Urinary bladder (tissue), 4 donors: ENCODE results near the gene USB1. TPM values are rescaled to one million over a fixed set of nuclear protein-coding genes. Genes with fewer than 3 reads are reported as not detected.

Experiments used
- DNase-seq: peaks from one replicate; pipeline ENCODE4 v3.0.0-alpha.2; 2015; ENCODE audit errors: extremely low spot score
- H3K27ac ChIP-seq: one replicate; pipeline ENCODE4 v1.5.1; 2013; ENCODE audit warnings: low read depth, mild to moderate bottlenecking, moderate library complexity
- H3K36me3 ChIP-seq: one replicate; pipeline ENCODE4 v1.6.1; 2013; ENCODE audit warnings: mild to moderate bottlenecking, moderate library complexity; ENCODE audit not compliant: insufficient read depth
- H3K4me1 ChIP-seq: one replicate; pipeline ENCODE4 v1.6.1; 2013; ENCODE audit warnings: mild to moderate bottlenecking, moderate library complexity; ENCODE audit not compliant: insufficient read depth
- H3K4me3 ChIP-seq: one replicate; pipeline ENCODE4 v1.5.1; 2013; ENCODE audit warnings: low read depth, low read length
- WGBS: extraction: QIAGEN DNeasy Blood & Tissue Kit; methylation state at CpG from one replicate; pipeline ENCODE4 v1.1.7; 2013; 5-methylcytosine and 5-hydroxymethylcytosine counted together
- polyA plus RNA-seq: library from polyadenylated mRNA; stranded (reverse); fragments of 200-250 nt; gene quantifications from one replicate; pipeline ENCODE4 v1.2.3, GENCODE V29; 2013
- total RNA-seq: library from RNA; depleted of rRNA; stranded (reverse); fragments of >200 nt; gene quantifications from one replicate; pipeline ENCODE4 v1.2.3, GENCODE V29; 2014
- donor health status: healthy with polysubstance abuse.
- donor health status: healthy.

USB1 gene
- total and polyA plus RNA-seq, 2 donors, result 7.6 to 55.3 TPM

DNA sequence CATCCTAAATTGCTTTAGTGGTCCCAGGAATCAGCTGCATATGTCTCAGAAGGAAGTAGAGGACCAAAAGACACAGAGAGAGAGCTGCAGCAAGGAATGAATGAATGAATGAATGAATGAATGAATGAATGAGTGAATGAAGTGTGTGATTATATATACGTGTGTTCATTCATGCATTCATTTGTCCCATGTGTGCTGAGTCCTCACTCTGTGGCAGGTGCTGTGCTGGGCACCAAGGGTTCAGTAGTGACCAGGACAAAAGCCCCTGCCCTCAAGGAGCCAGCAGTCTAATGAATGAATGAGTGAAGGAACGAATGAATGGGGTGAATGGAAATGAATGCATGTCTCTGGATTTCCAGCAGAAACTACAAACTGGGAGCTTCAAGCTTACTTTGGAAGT, 39.7 kb upstream of the USB1 start:
- WGBS, result 62% methylated on average over 2 of the region's 2 CpGs
- no peak for DNase-seq
- H3K4me1 ChIP-seq, result no peaks in the 10 kb centered on the region
- H3K4me3 ChIP-seq, result no peak overlapping the region
- H3K27ac ChIP-seq, result no peak overlapping the region
- H3K36me3 ChIP-seq, result no peaks in the 10 kb centered on the region

DNA sequence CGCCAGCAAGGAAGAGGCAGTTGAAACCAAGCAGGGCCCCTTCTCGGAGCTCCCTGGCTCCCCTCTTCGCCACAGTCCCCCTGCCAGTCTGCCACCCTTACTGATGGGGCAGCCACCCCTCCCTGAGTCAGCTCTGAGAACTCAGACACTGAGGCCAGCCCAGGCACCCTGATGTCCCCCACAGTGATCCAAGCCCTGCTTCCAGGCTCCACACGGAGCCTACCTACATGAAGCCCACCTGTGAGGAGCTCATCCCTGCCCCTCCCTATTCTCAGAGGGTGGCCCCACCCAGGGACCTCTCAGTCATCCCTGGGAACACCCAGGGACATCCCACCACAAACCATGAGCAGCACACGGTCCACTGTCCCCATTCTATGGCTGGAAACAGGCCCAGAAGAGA, 39.2 kb upstream of the USB1 start:
- Histone ChIP-seq H3K4me3 (no peak overlapping the region), H3K27ac (no peak overlapping the region), H3K36me3 (no peaks in the 10 kb centered on the region), H3K4me1 (no peaks in the 10 kb centered on the region)
- 66% methylated on average over 5 of the region's 5 CpGs for WGBS
- DNase-seq, result no peak

DNA sequence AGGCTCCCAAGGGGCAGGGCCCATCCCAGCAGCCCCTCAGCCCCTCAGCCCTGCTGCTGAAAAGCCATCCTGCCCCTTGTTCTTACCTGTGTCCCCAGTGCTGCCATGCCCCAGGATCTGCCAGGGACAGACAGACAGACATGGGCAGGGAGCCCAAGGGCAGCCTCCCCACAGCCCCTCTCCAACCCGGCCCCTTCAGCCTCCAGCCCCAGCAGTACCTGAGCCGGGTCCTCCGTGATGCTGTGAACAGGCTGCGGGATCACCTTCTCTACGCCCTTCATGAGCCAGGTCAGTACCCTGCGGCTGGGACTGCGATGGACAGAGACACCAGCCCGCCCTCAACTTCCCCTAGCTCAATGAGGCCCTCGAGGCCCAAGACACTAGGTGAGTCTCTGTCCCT, 38.5 kb upstream of the USB1 start:
- Histone ChIP-seq H3K4me3 (no peak overlapping the region), H3K36me3 (no peaks in the 10 kb centered on the region), H3K4me1 (no peaks in the 10 kb centered on the region), H3K27ac (no peak overlapping the region)
- WGBS, result 84% methylated on average over 9 of the region's 9 CpGs
- no peak for DNase-seq

DNA sequence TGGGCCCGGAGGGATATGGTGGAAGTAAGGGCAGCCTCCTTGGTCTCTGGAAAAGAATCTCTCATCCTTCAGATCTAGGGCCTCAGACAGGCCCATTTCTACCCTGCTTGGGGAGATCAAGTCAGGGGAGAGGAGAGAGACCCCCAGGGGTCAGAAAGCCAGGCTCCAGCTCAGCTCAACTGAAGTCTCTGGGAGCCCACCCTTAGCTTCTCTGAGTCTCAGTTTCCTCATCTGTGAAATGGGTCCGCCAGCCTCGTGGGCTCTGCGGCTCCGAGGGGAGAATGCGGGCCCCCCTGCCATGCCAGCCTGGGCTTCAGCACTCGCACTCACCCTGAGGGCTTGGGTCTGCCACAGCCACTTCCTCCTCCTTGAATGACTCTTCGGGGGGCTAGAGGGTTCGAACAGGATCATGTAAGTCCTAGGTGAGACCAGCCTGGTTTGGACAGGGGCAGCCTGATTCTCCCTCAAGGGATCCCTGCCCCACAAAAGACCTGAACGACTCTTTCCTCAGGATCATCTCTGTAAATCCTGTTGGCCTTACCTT, 37.0 kb upstream of the USB1 start:
- H3K27ac ChIP-seq, result no peak overlapping the region
- H3K4me3 ChIP-seq, result no peak overlapping the region
- DNase-seq, result no peak
- H3K36me3 ChIP-seq, result no peaks in the 10 kb centered on the region
- WGBS, result 82% methylated on average over 10 of the region's 10 CpGs
- H3K4me1 ChIP-seq, result no peaks in the 10 kb centered on the region

DNA sequence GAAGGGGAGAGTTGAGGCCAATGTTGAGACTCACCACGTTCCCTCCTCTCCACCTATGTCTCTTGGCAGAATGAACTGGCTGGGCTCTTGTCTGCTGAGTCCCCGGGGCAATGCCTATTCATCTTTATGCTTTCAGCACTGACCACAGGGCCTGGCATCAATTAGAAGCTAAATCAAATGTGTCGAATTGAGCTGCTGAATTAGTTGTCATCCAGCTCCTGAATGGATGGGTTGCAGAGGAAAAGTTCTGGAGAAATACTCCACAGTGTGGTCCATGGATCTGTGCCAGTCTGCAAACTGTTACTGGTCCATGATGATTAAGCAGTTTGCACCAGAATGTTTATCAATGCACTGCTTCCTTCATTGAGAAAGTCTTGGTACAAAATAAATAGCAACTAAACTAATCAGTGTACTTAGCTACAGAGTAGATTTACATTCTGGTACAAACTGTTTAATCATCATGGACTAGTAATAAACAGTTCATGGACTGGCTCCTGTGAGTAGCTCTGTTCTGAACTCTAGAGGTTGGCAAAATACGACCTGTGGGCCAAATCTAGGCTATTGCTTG, 34.9 kb upstream of the USB1 start:
- no peaks in the 10 kb centered on the region for H3K4me1 ChIP-seq
- H3K4me3 ChIP-seq, result no peak overlapping the region
- WGBS, result 49% methylated on average over 4 of the region's 4 CpGs
- DNase-seq, result no peak
- H3K36me3 ChIP-seq, result no peaks in the 10 kb centered on the region
- H3K27ac ChIP-seq, result no peak overlapping the region

DNA sequence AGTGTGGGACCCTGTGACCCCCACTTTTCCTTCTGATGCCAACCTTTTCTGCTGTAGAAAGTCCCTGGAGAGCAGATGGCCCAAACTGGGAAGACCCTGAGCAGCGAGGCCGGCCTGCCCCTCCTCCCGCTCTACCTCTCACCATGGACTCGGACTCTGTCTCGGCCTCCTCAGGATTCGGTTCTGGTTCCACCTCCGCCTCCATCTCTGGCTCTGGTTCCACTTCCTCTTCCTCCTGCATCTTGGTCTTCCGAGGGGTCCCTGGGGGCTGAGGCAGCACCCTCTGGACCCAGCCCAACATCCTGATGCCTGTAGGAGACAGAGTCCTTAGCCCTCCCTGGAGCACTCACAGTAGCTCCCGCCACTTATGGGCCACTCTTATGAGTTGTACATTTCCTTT, 34.2 kb upstream of the USB1 start:
- DNase-seq, result no peak
- Histone ChIP-seq H3K4me1 (no peaks in the 10 kb centered on the region), H3K27ac (no peak overlapping the region), H3K4me3 (no peak overlapping the region), H3K36me3 (no peaks in the 10 kb centered on the region)
- WGBS, result 86% methylated on average over 9 of the region's 9 CpGs

DNA sequence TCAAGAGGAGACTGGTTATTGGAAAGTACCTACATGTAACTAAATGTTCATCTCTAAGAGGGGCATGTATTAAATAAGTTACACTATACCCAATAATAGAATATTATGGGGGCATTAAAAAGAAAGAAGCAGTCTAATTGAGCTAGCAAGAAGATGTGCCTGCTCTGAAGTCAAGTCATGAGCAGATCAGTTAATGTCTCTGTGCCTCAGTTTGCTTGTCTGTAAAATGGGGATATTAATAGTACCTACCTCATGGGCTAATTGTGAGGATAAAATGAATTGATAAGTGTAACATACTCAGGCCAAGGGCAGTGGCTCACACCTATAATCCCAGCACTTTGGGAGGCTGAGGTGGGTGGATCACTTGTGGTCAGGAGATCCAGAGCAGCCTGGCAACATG, 33.3 kb upstream of the USB1 start:
- Histone ChIP-seq H3K4me3 (no peak overlapping the region), H3K27ac (no peak overlapping the region), H3K36me3 (no peaks in the 10 kb centered on the region), H3K4me1 (no peaks in the 10 kb centered on the region)
- DNase-seq, result no peak

DNA sequence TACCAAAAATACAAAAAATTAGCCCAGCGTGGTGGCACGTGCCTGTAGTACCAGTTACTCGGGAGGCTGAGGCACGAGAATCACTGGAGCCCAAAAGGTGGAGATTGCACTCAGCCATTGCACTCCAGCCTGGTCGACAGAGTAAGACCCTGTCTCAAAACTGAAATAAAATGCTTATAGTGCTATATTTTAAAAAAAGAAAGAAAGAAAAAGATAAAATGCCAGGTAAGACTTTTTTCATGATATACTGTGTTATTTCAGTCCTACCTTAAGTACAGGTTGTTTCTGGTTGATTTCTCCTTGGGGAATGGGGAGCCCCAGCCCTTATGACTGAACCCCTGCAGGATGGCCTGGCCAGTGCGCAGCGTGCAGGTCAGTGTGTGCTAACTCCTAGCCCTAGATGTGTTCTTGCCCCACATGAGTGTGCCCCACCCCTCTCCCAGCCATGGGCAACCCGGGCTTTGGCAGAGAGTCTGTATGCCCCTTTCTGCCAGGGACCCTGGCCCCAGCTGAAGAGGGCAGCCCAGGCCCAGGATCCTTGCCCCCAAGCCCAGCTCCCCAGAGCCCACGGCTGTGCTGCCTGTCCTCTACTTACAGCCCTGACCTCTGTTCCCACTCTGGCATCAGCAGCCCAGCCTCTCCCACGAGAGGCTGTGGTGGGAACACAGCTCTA, 31.6 kb upstream of the USB1 start:
- Histone ChIP-seq H3K27ac (no peak overlapping the region), H3K4me1 (no peaks in the 10 kb centered on the region), H3K36me3 (no peaks in the 10 kb centered on the region), H3K4me3 (no peak overlapping the region)
- 77% methylated on average over 10 of the region's 10 CpGs for WGBS
- no peak for DNase-seq

DNA sequence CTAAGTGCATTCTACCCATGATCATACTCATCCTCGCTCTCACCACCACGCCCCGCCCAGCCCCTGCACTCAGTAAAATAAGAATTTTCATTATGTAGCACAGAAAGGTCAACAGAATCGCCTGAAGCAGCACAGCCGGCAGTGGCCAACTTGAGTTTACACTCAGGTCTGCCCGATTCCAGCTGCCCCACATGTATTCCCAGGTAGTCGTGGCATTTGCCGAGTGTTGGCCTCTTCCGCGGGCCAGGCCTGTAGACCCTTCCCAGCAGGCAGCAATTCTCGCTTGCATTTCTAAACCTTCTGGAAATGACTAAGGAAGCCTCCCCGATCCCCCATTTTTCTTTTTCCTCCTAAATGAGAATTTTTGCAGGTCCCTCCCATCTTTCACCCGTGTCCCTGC, 30.9 kb upstream of the USB1 start:
- Histone ChIP-seq H3K4me1 (no peaks in the 10 kb centered on the region), H3K27ac (no peak overlapping the region), H3K4me3 (no peak overlapping the region), H3K36me3 (no peaks in the 10 kb centered on the region)
- no peak for DNase-seq
- 75% methylated on average over 13 of the region's 13 CpGs for WGBS

DNA sequence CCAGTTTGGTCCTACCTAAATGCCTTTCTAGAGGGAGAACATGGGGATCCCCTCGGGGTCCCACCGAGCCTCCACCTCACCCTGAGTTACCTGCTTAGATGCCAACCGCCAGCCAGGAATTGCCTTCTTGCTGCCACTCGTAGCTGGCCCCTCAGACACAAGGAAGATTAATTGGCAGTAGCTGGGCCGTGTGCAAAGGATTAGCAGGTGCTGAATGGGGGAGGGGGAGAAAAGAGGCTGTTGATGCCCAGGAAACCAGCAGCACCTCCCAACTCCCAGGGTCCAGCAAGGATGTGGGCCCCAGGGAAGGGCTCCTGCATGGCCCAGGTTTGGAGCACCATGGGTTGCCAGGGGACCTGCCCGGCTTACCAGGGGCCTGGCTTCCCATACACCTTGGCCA, 30.2 kb upstream of the USB1 start, which contains the start of gene CNGB1:
TSS of gene CNGB1 (minus strand) at position 159 of the 400 bp plus-strand sequence. CDS start 3,842 bp downstream, outside the sequence.
- no peak for DNase-seq

DNA sequence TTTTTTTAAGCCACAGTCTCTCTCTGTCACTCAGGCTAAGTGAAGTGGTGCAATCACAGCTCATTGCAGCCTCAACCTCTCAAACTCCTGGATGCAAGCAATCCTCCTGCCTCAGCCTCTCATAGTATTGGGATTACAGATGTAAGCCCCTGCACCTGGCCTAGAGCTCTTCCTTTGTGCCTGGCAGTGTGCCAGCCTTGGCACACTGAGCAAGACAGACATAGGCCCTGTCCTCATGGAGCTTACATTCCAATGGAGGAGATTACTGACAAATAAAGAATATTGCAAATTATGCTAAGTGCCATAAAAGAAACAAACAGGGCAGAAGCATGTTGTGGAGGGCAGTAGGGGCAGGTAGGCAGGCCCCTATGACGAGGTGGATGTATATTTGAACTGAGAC, 29.4 kb upstream of the USB1 start:
- H3K4me1 ChIP-seq, result no peaks in the 10 kb centered on the region
- no peak overlapping the region for H3K4me3 ChIP-seq
- no peak overlapping the region for H3K27ac ChIP-seq
- DNase-seq, result no peak
- WGBS, result 87% methylated on average over 1 of the region's 1 CpG
- no peaks in the 10 kb centered on the region for H3K36me3 ChIP-seq

More for the DNA sequence above, 30.2 kb upstream of the USB1 start, which contains the start of gene CNGB1:
- Histone ChIP-seq H3K4me3 (no peak within 1 kb of the TSS), H3K4me1 (no peaks in the 10 kb centered on the region), H3K27ac (no peak within 1 kb of the TSS), H3K36me3 (no peaks in the 10 kb centered on the region)
- WGBS, result 75% methylated on average over 6 of the region's 6 CpGs

DNA sequence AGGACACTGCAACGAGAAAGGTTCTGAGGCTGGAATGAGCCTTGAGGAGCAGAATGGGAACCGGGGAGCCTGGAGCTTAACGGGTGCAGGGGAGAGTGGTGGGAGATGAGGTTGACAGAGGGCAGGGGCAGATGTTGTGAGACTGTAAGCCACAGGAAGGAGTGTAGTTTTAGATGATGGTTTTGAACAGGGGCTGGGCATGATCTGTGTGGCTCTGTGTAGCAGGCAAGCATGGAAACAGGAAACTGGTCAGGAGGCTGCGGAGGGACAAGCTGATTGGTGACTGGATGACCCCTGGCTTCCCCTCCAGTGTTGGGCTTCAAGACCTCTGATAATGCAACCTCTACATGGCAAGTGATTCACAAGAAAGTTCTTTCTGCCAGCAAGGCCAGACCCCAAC, 28.9 kb upstream of the USB1 start:
- Histone ChIP-seq H3K36me3 (no peaks in the 10 kb centered on the region), H3K4me1 (no peaks in the 10 kb centered on the region), H3K27ac (no peak overlapping the region), H3K4me3 (no peak overlapping the region)
- no peak for DNase-seq
- 84% methylated on average over 4 of the region's 4 CpGs for WGBS

DNA sequence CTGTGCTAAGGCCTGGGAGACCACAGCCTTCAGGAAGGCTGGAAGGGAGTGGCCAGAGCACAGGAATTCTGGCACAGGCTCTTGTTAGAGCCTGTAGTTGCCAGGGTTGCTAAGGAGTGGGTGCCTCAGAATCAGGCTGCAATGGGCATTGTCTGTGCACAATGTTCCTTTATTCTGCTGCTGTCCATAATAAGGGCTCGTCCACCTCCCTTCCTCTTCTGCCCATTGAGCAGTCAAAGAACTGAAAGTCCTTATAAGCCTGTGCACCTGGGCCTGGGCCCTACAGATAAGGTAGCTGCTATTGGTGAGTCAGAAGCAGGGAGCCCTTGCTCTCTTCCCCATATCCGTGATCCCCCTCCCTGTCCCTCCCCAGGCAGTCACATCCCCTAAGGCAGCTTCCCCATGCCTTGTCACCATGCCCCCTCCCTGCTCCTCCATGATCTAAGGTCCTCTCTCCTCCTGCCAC, 24.8 kb upstream of the USB1 start:
- no peak for DNase-seq
- WGBS, result 41% methylated on average over 2 of the region's 2 CpGs
- H3K27ac ChIP-seq, result no peak overlapping the region
- no peak overlapping the region for H3K4me3 ChIP-seq
- no peaks in the 10 kb centered on the region for H3K4me1 ChIP-seq
- H3K36me3 ChIP-seq, result no peaks in the 10 kb centered on the region

DNA sequence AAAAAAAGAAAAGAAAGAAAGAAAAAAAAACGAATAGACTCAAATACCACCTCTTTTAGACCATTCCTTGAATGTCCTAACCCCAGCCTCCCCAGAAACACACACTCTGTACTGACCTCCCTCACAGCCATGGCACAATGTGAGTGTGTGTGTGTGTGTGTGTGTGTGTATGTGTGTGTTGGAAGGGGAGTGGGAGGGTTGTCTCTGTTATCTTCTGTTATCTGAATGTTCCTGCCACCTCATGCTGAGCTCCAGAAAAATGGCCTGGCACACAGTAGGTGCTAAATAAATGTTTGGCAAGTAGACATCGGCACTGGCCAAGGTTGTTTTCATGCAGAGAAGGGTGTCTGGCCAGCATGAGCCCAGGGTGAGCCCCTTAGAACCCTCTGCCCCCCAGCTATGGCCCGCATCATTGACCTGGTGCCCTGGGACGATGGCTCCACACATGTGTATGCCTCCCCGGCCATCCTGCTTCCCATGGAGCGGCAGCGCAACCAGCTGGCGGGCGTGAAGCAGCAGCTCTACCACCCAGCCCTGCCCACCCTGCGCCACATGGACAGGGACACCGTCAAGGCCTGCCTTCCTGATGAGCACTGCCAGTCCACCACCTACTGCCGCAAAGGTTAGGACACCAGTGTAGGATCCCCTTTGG, 23.7 kb upstream of the USB1 start:
- no peak for DNase-seq
- WGBS, result 81% methylated on average over 12 of the region's 12 CpGs
- H3K4me1 ChIP-seq, result no peaks in the 10 kb centered on the region
- no peak overlapping the region for H3K4me3 ChIP-seq
- H3K36me3 ChIP-seq, result no peaks in the 10 kb centered on the region
- no peak overlapping the region for H3K27ac ChIP-seq
